GM19328 (cell line): Measurements from ENCODE around the gene KNG1.
"Not testable (repeated sequence)": the region's sequence is repeated elsewhere in the genome, so short reads cannot be mapped to it uniquely, and the experiment has no call there.

Experiments used
- ATAC-seq: cut with Tn5 transposase; IDR thresholded peaks from one replicate; pipeline ENCODE4 v1.9.1; 2021; ENCODE audit warnings: mild to moderate bottlenecking, moderate library complexity; ENCODE audit not compliant: unreplicated experiment

The KNG1 gene

DNA sequence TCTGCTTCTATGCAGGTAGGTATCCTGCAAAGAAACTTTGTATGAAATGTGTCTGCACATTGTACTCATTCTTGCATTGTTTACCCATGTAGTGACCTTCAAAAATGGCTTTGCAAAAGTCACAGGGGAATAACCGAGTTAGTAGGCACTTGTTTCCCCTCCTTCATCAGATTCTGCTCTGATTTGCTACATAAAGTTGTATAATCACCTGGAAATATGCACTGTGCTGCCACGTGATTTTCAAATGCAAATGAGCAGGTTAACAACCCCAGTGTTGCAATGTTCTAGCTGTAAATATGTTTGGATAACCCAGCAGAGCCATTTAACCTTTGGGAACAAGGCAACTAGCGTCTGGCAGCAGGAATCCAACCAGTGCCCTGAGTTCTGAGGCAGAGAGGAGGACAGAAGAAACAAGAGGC is at the start of gene KNG1:
Gene KNG1 (plus strand): TSS at position 321 of the 419 bp plus-strand sequence. CDS start 184 bp downstream, outside the sequence.
- ATAC-seq, result no peak

DNA sequence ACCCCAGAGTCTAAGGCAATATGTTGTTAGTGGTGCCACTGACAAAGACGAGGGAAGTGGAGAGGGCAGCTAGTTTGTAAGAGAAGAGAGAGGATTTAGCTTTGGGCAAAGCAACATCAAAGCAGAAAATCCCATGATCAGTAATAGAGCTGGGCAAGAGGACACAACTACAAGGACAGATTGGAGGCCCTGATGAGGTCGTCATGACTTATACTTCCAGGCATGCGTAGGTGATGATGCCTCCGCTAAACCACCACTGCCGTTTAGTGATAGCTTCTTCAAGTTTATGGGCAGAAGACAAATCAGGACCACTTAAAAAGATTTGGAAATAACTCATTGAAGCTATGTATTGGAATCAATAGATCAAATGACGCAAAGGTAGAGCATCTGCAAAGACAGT is 48.7 kb upstream of the KNG1 start:
- ATAC-seq, result no peak

DNA sequence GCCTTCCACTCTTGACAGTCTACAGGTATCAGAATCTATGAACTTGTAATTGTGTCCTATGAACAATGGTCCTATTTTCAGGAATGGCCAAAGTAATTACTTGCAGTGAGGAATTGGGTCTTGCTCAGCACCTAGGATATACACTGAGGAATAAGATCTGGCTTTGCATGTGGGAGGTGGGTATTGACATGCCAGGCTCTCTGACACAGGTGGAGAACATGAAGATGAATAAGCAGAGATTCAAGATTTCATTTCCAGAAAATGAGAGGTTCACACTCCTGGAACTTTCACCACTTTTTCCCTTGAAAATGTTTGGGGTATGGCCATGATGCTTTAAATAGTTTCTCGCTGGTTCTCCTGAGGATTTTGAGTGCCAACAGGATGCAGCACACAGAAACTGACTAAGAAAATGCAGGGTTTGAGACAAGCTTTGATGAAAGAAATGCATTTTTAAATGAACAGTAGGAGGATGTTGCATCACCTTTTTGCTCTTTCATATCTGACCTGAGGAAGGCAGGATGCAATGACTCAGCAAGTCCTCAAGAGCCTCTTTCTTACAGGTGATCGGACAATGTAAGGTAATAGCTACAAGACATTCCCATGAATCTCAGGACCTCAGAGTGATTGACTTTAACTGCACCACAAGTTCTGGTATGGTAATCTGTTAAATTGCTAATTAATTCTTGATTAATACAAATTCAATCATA is 47.6 kb upstream of the KNG1 start:
- no peak for ATAC-seq

DNA sequence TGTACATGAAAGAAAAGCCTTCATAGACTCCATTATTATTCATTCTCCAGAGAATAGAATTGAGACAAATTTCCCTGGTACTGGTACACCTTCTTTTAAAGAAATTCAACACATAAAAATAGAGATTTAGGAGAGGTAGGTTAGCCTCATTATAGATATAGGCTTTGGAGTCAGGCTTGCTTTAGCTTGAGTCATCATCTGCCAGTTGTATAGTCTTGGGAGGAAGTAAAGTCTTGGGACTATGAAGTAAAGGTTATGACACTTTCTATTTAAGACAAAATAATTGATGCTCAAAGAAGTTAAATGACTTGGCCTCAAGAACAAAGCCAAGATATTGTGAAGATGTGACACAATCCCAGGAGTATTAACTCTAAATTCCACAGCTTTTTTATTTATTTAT is 47.0 kb upstream of the KNG1 start:
- ATAC-seq, result no peak

DNA sequence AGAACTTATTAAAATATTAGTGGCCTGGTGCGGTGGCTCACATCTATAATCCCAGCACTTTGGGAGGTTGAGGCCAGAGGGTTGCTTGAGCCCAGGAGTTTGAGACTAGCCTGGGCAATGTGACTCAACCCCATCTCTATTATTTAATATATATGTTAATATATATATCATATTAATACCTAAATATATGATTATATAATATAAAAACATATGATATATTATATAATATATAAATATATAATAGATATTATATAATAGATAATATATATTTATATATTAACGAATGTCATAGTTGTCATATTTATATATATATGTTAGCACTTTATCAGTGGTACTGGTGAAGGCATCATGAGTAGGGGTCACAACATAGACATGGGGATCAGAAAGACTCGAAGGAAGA is 46.1 kb upstream of the KNG1 start:
- ATAC-seq, result no peak

DNA sequence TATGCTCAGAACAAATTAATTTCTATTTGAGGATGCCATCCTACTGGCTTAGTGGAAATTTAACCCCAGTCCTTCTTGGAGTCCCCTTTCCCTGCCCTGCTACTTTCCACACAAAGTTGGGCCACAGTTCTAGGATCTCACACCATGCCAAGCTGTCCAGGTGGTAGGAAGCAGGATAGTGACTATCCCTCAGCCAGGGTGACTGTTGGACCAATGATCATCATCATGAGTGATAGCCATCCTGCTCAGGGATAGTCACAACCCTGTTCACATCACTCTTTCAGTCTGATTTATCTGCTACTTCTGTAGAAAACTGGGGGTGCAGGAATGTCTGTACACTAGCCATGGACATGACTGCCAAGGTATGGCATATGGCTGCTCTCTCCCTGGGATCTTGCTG is 38.6 kb upstream of the KNG1 start:
- ATAC-seq, result no peak

DNA sequence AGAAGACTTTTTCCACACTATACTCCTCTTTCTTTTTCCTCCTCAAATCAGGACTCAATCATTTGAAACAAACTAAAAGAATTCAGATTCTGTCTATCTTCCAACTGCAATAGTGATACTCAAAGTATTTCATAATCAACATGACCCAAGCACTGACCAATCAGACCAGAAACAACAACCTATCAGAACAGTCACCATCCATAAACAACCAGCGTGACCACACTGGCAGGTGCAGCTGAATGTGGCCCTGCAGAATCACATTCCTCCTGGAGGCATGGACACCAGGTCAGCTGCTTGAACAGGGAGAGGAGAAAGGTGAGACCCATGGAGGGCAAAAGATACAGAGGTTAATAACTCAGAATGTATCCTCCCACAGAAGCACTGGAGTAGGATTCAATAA is 38.0 kb upstream of the KNG1 start:
- ATAC-seq, result no peak

DNA sequence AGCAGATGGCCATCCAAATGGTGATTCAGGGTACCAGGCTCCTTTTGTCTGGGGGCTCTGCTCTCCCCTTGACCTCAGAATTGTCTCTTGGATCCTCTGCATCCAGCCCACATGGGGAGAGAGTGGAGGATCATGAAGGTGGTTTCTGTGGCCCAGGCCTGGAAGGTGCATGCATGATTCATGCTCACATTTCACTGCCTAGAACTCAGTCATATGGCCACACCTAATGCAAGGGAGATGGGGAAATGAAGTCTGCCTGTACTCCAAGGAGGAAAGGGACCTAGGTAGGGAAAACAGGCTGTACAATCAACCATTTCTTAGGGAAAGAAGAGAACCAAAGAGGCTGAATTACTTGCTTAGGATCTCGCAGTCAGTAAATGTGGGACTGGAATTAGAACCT is 36.3 kb upstream of the KNG1 start:
- no peak for ATAC-seq

DNA sequence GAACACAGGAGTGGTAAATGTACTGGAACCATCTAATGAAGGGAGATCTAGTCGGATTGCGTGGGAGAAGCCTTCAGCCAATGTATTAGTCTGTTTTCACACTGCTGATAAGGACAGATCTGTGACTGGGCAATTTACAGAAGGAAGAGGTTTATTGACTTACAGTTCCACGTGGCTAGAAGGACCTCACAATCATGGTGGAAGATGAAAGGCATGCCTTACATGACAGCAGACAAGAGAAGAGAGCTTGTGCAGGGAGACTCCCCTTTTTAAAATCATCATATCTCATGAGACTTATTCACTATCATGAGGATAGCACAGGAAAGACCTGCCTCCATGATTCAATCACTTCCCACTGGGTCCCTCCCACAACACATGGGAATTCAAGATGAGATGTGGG is 34.3 kb upstream of the KNG1 start:
- ATAC-seq, result no peak

DNA sequence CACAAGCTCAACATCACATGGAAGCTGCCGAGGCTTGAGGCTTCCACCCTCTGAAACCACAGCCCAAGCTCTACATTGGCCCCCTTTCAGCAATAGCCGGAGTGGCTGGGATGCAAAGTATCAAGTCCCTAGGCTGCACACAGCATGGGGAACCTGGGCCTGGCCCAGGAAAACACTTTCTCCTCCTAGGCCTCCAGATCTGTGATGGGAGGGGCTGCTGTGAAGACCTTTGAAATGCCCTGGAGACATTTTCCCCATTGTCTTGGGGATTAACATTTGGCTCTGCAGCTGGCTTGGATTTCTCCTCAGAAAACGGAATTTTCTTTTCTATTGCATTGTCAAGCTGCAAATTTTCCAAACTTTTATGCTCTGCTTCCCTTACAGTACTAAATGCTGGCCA is 33.2 kb upstream of the KNG1 start:
- ATAC-seq, result no peak

DNA sequence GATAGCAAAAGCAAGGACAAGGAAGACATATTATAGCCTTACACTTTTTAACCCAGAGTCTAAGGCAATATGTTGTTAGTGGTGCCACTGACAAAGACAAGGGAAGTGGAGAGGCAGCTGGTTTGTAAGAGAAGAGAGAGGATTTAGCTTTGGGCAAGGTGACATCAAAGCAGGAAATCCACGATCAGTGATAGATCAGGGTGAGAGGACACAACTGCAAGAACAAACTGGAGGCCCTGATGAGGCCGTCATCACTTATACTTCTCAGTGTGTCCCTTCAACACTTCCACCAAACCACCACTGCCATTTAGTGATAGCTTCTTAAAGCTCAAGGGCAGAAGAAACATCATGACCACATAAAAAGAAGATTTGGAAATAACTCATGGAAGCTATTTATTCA is 30.7 kb upstream of the KNG1 start:
- not testable (repeated sequence) for ATAC-seq

DNA sequence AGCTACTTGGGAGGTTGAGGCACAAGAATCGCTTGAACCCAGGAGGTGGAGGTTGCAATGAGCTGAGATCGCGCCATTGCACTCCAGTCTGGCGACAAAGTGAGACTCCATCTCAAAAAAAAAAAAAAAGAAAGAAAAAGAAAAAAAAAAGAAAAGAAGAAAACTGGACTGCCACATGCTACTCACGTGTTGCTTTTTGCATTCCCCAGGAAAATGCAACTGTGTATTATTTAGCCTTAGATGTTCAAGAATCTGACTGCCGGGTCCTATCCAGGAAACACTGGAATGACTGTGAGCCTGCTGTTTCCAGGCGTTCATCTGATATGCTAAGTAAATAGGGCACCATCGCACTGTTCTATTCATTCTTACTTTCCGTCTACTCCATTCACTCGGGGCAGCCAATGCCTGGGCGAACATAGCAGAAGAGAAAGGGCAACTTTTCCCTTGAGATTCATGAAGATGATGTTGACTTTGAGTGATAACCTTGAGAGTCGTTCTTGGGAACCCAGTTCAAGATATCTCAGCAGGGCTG is 30.0 kb upstream of the KNG1 start:
- no peak for ATAC-seq

DNA sequence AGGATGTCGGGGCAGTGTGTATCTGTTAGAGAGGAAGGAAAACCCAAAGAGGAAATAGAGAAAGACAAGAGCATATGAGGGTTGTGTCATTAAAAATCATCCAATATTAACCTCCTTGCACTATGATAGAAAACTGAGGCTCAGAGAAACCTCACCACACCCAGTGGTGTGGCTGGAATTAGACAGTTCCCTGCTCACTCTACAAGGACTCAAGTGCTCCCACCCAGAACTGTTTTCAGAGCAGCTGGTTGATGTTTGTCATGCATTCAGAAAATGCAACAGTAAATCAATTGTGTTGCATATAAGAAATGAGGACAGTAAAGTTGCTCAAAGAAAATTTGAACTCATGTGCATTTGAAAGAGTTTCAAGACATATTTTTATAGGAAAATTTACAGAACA is 26.9 kb upstream of the KNG1 start:
- ATAC-seq, result not testable (repeated sequence)

DNA sequence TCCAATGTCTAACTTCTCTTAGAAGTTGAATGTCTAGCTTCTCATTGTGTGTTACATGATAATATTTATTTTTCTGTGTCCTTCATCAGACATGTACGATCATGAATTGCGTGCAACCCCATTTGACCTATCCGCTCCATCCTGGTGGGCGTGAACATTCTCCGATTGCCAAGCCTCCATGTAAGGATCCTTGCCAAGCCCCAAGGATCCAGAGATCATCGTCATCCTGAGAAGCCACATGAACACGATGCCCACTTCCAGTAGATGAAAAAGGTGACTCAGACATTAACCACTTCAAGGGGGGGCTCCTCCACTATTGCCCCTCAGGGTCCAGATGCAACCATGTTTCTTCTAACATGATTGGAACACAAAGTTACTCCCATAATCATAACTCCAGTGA is 25.5 kb upstream of the KNG1 start:
- no peak for ATAC-seq

DNA sequence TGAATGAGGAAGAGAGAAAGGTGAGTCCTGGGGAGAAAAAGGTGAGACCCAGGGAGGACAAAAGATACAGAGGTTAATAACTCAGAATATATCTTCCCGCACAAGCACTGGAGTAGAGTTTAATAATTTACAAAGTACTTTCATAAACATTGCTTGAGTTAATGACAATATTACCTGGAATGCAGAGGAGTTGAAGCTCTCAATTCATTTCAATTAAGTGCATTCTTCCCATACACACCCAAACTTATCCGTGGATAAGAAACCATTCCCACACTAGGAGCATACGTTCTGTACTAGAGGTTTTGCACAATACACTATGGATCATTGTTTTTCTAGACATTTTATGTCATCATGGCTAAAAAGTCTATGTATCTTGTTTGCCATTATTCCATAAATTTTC is 23.3 kb upstream of the KNG1 start:
- ATAC-seq, result no peak

DNA sequence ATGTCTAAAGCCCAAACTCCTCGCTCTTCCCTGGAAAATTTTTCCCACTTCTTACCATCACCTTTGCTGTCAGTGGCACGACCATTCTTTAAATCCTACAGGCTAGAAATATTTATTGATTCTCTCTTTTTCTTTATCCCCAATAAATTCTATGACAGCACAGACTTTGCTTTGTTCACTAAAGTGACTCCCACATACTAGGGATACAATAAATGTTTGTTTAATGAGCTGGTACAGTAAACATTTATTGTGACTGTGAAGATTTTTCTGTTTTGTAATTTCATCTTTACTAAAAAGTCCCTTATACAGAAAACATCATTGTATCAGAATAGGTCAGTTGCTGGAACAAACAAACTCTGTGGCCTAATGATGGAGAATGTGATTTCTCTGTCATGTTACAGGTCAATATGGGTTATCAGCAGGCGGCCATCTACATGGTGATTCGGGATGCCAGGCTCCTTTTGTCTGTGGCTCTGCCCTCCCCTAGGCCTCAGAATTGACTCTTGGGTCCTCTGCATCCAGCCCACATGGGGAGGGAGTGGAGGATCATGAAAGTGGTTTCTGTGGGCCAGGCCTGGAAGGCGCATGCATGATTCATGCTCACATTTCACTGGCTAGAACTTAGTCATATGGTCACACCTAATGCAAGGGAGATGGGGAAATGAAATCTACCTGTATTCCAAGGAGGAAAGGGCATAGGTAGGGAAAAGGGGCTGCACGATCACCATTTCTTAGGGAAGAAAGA is 22.7 kb upstream of the KNG1 start:
- no peak for ATAC-seq

DNA sequence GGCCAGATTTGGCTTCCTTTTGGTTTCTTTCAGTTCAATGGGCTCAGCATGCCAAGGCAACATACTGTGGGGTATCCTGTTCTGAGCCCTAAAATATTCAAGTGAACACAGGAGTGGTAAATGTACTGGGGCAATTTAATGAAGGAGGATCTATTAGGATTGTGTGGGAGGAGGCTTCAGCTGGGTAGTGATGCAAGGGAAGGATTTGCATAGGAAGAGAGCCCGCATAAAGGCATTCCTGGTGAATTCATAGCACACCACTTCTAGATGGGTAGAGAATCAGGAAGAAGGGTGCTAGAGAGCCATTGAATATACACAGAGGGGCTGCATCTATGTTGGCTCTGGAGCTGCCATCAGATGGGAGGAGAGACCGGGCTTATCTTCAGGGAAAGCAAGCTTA is 20.6 kb upstream of the KNG1 start:
- no peak for ATAC-seq

DNA sequence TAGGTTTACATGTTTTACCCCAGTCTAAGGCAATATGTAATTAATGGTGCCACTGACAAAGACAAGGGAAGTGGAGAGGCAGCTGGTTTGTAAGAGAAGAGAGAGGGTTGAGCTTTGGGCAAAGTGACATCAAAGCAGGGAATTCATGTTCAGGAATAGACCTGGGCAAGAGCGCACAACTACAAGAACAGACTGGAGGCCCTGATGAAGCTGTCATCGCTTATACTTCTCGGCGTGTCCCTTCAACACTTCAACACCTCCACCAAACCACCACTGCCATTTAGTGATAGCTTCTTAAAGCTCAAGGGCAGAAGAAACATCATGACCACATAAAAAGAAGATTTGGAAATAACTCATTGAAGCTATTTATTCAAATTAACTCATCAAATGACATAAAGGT is 19.6 kb upstream of the KNG1 start:
- ATAC-seq, result no peak

DNA sequence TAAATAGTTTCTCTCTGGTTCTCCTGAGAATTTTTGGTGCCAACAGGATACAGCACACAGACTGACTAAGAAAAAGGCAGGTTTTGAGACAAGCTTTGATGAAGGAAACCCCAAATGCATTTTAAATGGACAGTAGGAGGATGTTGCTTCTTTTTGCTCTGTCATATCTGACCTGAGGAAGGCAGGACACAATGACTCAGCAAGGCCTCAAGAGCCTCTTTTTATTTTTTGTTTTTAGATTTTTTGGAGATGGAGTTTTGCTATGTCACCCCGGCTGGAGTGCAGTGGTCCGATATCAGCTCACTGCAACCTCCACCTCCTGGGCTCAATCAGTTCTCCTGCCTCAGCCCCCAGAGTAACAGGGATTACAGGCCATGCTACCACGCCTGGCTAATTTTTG is 16.9 kb upstream of the KNG1 start:
- no peak for ATAC-seq

DNA sequence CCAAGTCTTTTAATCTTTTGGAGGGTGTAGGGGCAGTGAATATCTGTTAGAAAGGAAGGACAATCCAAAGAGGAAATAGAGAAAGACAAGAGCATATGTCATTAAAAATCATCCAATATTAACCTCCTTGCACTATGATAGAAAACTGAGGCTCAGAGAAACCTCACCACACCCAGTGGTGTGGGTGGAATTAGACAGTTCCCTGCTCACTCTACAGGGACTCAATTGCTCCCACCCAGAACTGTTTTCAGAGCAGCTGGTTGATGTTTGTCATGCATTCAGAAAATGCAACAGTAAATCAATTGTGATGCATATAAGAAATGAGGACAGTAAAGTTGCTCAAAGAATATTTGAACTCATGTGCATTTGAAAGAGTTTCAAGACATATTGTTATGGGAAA is 14.7 kb upstream of the KNG1 start:
- not testable (repeated sequence) for ATAC-seq

DNA sequence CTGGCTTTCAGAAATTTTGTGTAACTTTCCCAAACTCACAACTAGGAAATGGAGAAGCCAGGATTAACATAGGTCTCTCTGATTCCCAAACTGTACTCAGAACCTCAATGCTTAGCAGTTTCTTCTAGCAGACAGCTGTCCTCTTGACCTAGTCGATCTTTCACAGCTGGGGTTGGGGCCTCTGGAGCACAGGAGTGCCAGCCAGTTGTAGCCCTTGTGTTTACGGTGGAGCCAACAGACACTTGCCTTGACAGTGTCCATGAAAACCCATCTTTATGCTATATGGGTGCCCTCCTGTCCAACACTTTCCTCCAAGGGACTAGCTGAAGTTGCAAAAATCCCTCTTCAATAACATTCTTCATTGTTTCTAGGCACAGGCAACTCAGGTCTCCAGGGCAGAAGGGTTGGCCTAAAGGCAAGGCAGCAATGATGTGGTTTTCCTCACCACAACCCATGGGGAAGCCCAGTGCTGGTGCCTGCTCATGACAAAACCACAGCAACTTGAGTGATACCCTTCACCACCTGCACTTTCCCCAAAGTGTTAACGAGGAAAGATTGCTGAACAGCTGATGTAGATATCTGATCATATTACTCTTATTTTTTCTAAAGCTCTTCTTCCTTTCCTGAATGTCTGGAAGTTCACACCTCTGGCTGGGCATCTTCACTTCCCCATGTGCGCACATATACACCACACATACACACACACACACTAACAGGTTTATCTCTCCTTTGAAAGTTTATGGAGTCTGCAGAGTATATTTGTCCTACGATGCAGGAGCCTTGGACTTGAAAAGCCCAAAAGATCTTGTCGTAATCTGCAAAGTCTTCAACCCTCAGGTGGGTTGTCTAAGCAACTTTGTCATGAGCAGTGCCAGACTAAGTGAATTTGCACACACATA is 11.0 kb upstream of the KNG1 start:
- ATAC-seq, result no peak
